OCI-LY7 (cell line): Measurements from ENCODE around the gene FAM168B.

Source experiments
- EZH2phosphoT487 ChIP-seq: fragments of 200-600 bp; sonication (generic); IDR thresholded peaks from 2 replicates; pipeline ENCODE4 v1.6.1; 2018; ENCODE audit warnings: low read depth, borderline replicate concordance, mild to moderate bottlenecking, mixed run types, antibody characterized with exemption, low read length, moderate library complexity, mixed read lengths
- TF ChIP-seq, protein P1 (sequence below): fragments of 200-600 bp; sonication (generic); conservative IDR thresholded peaks from 2 replicates; pipeline ENCODE4 v1.5.1; 2014; ENCODE audit warnings: mild to moderate bottlenecking, antibody characterized with exemption, low read length, moderate library complexity, mixed read lengths

DNA sequence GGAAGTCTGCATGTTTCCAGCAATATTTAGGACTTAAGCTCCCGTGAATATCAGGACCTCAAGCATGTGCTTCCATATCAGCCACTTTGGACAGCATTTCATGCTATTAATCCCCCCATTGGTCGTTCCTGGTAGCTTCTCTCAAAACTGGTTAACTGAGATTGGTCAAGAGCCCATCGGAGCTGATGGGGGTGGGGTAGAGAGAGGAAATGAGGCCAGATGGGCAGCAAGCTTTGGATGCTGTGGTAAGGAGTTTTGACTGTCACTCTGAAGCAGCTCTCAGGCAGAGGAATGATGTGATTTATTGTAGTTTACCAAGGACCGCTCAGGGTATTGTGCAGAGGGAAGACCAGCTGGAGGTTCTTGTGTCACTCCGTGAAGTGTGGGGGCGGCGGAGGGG is 81.8 kb downstream of the FAM168B start:
- TF ChIP-seq, protein P1, sequence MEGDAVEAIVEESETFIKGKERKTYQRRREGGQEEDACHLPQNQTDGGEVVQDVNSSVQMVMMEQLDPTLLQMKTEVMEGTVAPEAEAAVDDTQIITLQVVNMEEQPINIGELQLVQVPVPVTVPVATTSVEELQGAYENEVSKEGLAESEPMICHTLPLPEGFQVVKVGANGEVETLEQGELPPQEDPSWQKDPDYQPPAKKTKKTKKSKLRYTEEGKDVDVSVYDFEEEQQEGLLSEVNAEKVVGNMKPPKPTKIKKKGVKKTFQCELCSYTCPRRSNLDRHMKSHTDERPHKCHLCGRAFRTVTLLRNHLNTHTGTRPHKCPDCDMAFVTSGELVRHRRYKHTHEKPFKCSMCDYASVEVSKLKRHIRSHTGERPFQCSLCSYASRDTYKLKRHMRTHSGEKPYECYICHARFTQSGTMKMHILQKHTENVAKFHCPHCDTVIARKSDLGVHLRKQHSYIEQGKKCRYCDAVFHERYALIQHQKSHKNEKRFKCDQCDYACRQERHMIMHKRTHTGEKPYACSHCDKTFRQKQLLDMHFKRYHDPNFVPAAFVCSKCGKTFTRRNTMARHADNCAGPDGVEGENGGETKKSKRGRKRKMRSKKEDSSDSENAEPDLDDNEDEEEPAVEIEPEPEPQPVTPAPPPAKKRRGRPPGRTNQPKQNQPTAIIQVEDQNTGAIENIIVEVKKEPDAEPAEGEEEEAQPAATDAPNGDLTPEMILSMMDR: no peak
- no peak for TF ChIP-seq EZH2phosphoT487
